DMS79 treated with DMSO at 0.1 percent for 48 hours (cell line): ENCODE data around the gene TBCE.

ENCODE experiments used
- DNase-seq: peaks from one replicate; lab custom pipeline; 2025; lab: John Stamatoyannopoulos, UW

The TBCE gene

DNA sequence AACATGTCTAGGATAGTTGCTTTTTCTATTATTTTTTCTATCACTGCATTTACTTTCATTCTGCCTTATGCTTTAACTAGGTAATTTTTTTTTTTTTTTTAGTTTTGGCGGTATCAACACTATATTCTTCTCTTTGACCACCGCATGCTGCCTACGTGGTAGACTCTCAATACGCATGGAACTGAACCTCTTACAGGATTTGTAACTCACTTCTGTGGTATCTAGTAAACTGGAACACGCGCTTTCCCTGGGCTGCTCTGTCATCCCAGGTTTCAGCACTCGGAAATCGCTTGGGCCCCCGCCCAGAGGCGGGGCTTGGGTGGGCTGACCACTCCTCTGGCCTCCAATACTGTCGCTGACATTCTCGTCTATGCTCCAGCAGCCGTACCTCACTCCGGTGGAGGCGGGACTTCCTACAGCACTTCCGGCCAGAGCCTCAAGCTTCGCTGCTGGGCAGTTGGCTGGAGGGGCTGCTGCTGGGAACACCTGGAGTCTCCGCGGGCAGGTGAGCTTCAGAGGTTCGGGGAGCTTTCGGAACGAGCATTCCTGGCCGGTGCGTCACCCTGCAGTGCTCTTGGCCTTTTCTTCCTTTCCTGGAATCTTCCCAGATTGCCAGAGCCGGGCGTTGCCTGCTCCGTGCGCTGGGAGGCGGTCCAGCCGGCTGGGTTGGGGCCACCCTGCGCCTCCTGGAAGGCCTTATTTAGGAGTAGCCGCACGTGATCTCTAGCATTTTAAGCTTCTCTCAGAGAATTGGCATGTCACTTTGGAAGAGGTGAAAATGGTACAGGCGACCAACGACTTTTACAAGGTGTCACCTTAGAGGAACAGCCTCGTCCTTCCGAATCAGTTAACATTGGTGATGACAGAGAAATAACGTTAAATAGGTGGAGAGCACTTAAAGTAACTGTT, at the start of gene TBCE:
Gene TBCE, plus strand, starts transcription at position 428 of the 909 bp plus-strand sequence. CDS start 12,623 bp downstream, outside the sequence.
- DNase-seq = peak; percentile 96

- DNase-seq = no peak
These were observed 48.0 kb upstream of the TBCE start for GRCh38 chr1:235319255-235319654.

GRCh38 chr1:235320521-235321179, 46.6 kb upstream of the TBCE start:
- DNase-seq = no peak

DNA sequence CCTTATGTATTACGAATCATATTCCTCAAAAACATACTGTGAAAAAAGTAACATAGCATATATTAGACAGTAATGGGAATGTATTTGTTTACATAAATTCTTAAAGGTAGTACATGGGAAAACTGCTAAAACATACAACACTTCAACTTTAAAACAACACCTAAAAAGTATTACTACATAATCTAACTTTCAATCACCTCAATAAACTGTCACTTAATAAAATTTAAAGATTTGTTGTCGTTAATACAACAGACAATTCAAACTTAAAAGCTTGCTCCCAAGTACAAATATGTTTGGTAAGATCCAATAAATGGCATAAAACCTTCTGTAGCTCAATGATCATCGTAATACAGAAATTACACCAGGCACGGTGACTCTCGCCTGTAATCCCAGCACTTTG, 42.9 kb upstream of the TBCE start:
- no peak for DNase-seq

DNA sequence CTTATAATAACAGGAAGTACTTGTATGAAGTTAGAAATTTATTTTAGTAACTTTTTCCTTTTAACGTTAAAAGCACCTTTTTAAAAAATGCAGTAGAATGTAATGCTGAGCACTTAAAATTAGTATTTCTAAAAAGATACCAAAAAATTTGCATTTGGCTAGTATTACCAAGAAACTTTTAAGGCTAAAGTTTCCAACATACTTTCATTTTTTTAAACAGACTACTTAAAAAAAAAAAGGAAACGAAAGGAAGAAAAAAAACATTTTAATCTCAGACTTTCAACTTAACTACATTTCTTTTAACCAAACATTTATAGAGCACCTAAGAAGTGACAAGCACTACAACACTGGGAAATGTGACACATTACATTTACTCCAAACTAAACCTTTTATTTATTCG, 42.1 kb upstream of the TBCE start:
- DNase-seq = no peak

GRCh38 chr1:235325854-235326253, 41.4 kb upstream of the TBCE start:
- DNase-seq = no peak

DNA sequence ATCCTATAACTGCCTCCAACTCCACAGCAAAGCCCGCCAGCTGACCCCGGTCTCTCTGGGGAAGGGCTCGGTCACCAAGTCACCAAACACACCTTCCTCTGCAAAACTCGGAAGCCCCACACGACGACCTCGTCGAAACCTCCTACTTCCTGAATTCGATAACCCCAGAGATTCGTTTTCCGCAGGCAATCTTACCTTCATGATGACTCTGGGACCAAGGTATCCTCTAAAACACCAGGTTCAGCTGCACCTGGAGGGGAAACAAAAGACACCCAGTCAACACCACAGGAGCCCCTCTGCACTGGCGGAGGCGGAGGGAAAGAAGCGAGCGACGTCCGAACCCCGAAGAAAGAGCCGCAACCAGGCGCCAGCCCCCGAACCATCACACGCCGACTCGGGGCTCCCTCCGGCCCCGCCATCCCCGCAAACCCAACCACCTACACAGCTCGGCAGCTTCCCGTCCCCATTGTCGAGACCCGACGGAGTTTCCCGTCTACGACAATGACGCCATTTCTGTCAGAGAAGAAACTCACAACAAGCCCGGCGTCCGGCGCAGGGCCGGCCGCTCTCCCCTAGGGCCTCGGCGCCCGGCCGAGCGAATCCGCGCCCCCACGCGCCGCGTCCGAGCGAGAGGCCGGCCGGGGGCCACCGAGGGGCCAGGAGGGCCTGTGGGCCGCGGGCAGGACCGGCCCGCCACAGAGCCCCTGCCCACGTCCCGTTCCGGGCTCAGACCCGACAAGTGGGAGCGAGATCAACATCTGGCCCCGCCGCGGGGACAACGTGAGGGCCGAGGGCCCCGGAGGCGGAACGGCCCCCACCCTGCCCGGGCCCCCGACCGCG, 40.3 kb upstream of the TBCE start:
- DNase-seq = peak; percentile 38

GRCh38 chr1:235327559-235328270, 39.5 kb upstream of the TBCE start, which contains the start of gene ARID4B:
ARID4B (minus strand) TSS chr1:235328179; CDS start chr1:235326919, 1,260 bp downstream.
- DNase-seq = peak; percentile 40

- DNase-seq = peak; percentile 99
These were observed 38.7 kb upstream of the TBCE start, which contains the start of gene GGPS1 for GRCh38 chr1:235328271-235329138. GGPS1 (plus strand) TSS chr1:235328570; CDS start chr1:235335265, 6,695 bp downstream.

DNA sequence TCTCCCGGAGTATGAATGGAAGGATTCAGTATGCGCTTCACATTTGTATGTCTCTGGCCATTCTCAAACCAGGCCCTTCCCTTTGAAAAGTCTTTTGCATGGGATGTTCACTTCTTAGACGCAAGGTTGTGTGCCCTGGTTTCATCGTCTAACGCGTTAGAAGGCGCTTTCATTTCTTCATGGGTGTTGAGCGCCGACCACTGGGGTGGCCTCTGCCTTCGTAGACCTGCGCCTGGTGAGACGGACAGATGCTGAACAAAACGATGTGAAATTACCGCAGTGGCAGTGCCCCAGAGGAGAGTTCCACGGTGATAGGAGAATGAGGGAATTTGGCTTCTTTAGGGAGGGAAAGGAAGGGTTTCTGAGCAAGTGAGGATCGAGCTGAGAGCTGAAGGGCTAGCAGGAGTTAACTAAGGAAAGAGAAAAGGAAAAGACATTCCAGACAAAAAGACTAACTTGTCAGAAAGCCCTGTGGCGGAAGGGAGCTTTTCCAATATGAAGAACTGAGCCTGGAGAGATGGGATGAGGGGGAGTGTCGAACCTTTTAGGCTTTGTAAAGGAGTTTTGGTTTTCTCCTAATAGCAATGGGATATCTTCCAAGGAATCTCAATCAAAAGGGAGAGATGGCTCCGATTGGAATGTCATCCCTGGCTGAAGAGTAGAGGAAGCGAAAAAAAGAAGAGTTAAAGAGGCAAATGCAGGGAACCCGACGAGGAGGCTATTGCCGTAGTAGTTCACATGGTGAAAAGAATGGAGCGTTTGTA, 37.9 kb upstream of the TBCE start:
- DNase-seq = peak; percentile 73

DNA sequence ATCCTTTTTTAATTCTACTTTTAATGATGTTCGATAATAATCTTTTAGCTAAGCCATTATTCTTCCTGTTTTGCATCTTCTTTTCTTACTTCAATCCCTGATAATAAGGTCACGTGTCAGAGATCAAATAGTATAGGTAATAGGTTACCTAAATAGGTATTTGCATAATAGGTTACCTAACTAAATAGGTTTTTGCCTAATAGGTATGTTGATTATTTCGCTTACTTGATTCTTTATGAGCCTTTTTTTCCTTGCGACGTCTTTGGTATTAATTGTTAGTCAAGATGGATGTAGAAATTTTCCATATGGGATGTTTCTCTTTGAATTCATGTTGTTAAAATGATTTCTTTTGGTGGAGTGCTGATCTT, 36.3 kb upstream of the TBCE start:
- no peak for DNase-seq

DNA sequence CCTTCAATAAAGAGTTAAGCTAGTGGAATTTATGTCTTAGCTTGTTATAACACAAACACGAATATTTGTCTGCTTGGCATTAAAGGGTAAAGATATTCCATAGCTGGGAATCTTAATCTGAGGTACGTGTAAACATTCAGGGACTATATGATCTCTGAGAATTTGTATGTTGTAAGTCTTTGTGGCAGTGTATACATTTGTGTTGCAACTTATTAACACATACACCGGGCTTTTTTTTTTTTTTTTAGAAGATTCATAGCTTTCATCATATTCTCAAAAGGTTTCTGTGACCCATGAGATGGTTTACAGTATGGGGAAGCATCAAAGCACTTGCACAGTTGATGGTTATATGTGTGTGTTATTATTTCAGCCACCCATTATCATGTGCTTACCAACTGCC, 35.8 kb upstream of the TBCE start:
- no peak for DNase-seq

DNA sequence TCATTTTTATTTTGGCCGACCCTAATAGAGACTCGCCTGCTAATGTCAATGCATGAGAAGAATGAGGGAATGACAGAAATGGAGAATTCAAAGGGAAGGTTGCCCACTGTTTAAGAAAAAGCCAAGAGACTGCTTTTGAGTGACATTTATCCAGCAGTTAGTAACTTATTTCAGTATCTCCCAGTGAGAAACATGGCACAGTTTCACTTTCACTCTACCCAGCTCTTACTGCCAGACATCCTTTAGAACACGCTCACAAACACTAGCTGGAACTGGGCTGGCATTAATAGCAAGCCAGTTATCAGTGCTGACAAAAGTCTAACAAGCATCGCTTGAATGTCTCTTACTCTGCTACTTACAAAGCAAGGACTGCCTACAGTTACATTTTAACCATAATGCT, 30.3 kb upstream of the TBCE start:
- no peak for DNase-seq

DNA sequence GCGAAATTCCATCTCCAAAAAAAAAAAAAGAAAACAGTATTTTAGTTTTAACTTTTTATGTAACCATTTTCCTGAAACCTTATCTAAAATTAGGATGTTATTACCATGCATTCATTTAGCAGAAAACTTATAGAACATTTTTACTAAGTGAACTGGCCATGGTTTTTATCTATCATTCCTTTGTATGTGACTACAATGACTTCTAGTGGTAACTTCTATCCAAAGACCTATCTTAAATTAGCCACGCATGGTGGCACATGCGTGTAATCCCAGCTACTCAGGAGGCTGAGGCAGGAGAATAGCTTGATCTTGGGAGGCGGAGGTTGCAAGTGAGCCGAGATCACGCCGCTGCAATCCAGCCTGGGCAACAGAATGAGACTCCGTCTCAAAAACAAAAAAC, 27.5 kb upstream of the TBCE start:
- no peak for DNase-seq

- DNase-seq = no peak
These were observed 25.9 kb upstream of the TBCE start for GRCh38 chr1:235341334-235341733.

GRCh38 chr1:235342039-235342438, 25.2 kb upstream of the TBCE start:
- no peak for DNase-seq

DNA sequence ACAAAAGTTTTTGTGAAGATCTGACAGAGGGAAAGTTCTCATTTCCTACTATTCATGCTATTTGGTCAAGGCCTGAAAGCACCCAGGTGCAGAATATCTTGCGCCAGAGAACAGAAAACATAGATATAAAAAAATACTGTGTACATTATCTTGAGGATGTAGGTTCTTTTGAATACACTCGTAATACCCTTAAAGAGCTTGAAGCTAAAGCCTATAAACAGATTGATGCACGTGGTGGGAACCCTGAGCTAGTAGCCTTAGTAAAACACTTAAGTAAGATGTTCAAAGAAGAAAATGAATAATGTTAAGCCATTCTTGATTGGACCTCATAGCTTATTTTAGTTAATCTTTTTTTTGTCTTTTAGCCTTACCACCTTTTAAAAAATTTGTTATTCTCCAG, 24.8 kb upstream of the TBCE start:
- no peak for DNase-seq

DNA sequence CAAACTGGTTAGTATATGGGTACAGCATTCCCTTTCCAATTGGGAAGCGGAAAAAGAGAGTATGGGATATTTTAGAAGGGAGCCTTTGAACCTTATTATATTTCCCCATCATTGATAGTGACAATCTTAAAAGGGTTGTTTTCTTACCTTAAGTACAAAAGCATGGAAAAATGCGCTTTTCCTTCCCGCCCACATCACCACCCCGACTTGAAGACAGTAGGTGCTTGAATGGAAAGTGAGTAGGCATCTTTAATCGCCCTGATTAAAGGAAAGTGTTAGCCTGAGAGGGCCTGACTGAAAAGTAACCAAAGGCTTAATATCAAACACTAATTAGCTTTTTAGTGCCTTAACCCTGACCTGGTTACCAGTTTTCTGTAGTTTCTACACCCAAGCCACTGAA, 23.5 kb upstream of the TBCE start:
- no peak for DNase-seq

GRCh38 chr1:235351441-235351840, 15.8 kb upstream of the TBCE start:
- no peak for DNase-seq

DNA sequence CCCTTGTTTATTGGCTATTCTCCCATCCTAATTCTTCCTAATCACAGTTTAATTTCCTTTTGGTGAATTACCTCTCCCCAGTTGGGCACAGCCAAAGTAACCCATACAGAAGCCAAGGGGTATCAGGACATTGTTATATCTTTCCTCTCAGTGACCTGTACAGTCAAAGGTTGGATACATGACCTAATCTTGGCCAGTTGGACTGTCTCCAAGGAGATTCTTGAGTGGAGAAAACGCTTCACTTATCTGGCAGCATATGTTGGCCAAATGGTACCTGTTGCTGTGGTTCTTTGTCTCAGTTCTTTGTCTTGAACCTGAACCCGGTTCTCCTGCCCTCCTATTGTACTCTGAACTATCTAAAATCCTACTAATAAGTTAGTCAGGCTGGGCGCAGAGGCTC, 15.3 kb upstream of the TBCE start:
- DNase-seq = no peak
